ENCODE results near the gene CTNNA3. TPM values are rescaled to one million over a fixed set of nuclear protein-coding genes. Genes with fewer than 3 reads are reported as not detected.

Gene CTNNA3
- total RNA-seq, 1 donor from 2014 or later = 0.32 TPM

- intact Hi-C loops (cut with micrococcal nuclease) = no loop called here
Measured at GRCh38 chr10:66777665-66778064, 918.3 kb downstream of the CTNNA3 start.

- intact Hi-C loops (cut with micrococcal nuclease) = no loop called here
Measured at GRCh38 chr10:66773472-66773817, 922.5 kb downstream of the CTNNA3 start.

GRCh38 chr10:66772548-66773471 lies 923.2 kb downstream of the CTNNA3 start:
- intact Hi-C loops (cut with micrococcal nuclease) = no loop called here

- intact Hi-C loops (cut with micrococcal nuclease) = no loop called here
Measured at GRCh38 chr10:66767707-66768106, 928.3 kb downstream of the CTNNA3 start.

GRCh38 chr10:66762218-66762729 lies 933.7 kb downstream of the CTNNA3 start:
- intact Hi-C loops (cut with micrococcal nuclease) = no loop called here

- intact Hi-C loops (cut with micrococcal nuclease) = no loop called here
Measured at GRCh38 chr10:66760941-66761340, 935.1 kb downstream of the CTNNA3 start.

GRCh38 chr10:66755474-66755873 lies 940.5 kb downstream of the CTNNA3 start:
- intact Hi-C loops (cut with micrococcal nuclease) = no loop called here

GRCh38 chr10:66752714-66753113 lies 943.3 kb downstream of the CTNNA3 start:
- intact Hi-C loops (cut with micrococcal nuclease) = no loop called here

GRCh38 chr10:66748217-66748616 lies 947.8 kb downstream of the CTNNA3 start:
- intact Hi-C loops (cut with micrococcal nuclease) = no loop called here

- intact Hi-C loops (cut with micrococcal nuclease) = no loop called here
Measured at GRCh38 chr10:66747451-66747850, 948.5 kb downstream of the CTNNA3 start.

- intact Hi-C loops (cut with micrococcal nuclease) = no loop called here
Measured at GRCh38 chr10:66746711-66747110, 949.3 kb downstream of the CTNNA3 start.

- intact Hi-C loops (cut with micrococcal nuclease) = no loop called here
Measured at GRCh38 chr10:66746246-66746645, 949.7 kb downstream of the CTNNA3 start.

GRCh38 chr10:66744915-66745314 lies 951.1 kb downstream of the CTNNA3 start:
- intact Hi-C loops (cut with micrococcal nuclease) = no loop called here

GRCh38 chr10:66737241-66737640 lies 958.8 kb downstream of the CTNNA3 start:
- intact Hi-C loops (cut with micrococcal nuclease) = no loop called here

- intact Hi-C loops (cut with micrococcal nuclease) = no loop called here
Measured at GRCh38 chr10:66723608-66724400, 972.2 kb downstream of the CTNNA3 start.

- intact Hi-C loops (cut with micrococcal nuclease) = no loop called here
Measured at GRCh38 chr10:66719483-66719882, 976.5 kb downstream of the CTNNA3 start.

GRCh38 chr10:66717231-66717981 lies 978.6 kb downstream of the CTNNA3 start:
- intact Hi-C loops (cut with micrococcal nuclease) = no loop called here

GRCh38 chr10:66714741-66715140 lies 981.3 kb downstream of the CTNNA3 start:
- intact Hi-C loops (cut with micrococcal nuclease) = no loop called here

- intact Hi-C loops (cut with micrococcal nuclease) = no loop called here
Measured at GRCh38 chr10:66713387-66713786, 982.6 kb downstream of the CTNNA3 start.

- intact Hi-C loops (cut with micrococcal nuclease) = no loop called here
Measured at GRCh38 chr10:66698069-66698468, 997.9 kb downstream of the CTNNA3 start.

GRCh38 chr10:66695046-66695445 lies 1000.9 kb downstream of the CTNNA3 start:
- intact Hi-C loops (cut with micrococcal nuclease) = no loop called here
